Endothelial cell of umbilical vein (primary cell): ENCODE data around the gene CHN1. TPM values are rescaled to one million over a fixed set of nuclear protein-coding genes. Genes with fewer than 3 reads are reported as not detected.

Experiments
- BruUV-seq: library from RNA; stranded (reverse); fragments of 400-500 nt; replicated peaks from 2 replicates; lab custom pipeline; 2021; lab: Mats Ljungman, UMichigan
- CTCF ChIA-PET: fragments of 300-600, 350-600 bp; sonication (Branson Sonifier 250); formaldehyde crosslinking; loops from one replicate; lab custom pipeline; 2021; ENCODE audit warnings: antibody characterized with exemption, inconsistent platforms; lab: Charles Lee
- POLR2A ChIA-PET: fragments of 300-600, 350-600 bp; sonication (Branson Sonifier 250); formaldehyde crosslinking; loops from one replicate; lab custom pipeline; 2021; ENCODE audit warnings: antibody characterized with exemption, inconsistent platforms; lab: Charles Lee
- DNase-seq: peaks from one replicate; pipeline ENCODE4 v3.0.0-alpha.2; 2011; ENCODE audit warnings: low read depth, low spot score
- FAIRE-seq: peaks from 2 replicates; lab custom pipeline; 2011; peaks lifted over from hg19 to GRCh38; lab: Jason Lieb, UNC
- H2AFZ ChIP-seq: 2 replicates; pipeline ENCODE4 v1.6.0; 2012; ENCODE audit warnings: low read depth, low read length, control low read depth, inconsistent platforms
- H3K27ac ChIP-seq: 2 replicates; pipeline ENCODE4 v1.5.1; 2011; ENCODE audit warnings: low read depth, mild to moderate bottlenecking, control low read depth, low read length, moderate library complexity; ENCODE audit not compliant: insufficient read depth
- H3K27me3 ChIP-seq, 2 experiments: 2 replicates each; pipeline versions ENCODE4 v1.6.0 to v1.6.1; 2011; ENCODE audit warnings: low read length in 2 of 2, mixed read lengths in 1 of 2; ENCODE audit not compliant: control insufficient read depth in 2 of 2, insufficient read depth in 2 of 2
- H3K36me3 ChIP-seq, 2 experiments: 2 replicates in 1 of 2; 3 replicates in 1 of 2; pipeline ENCODE4 v1.5.1; 2011; ENCODE audit warnings: low read length in 2 of 2, mild to moderate bottlenecking in 1 of 2, moderate library complexity in 1 of 2; ENCODE audit not compliant: control insufficient read depth in 2 of 2, insufficient read depth in 2 of 2; ENCODE audit errors: extremely low read depth in 1 of 2
- H3K4me1 ChIP-seq: 3 replicates; pipeline ENCODE4 v1.5.1; 2011; ENCODE audit warnings: mild to moderate bottlenecking, low read length; ENCODE audit not compliant: control insufficient read depth, insufficient read depth; ENCODE audit errors: extremely low read depth
- H3K4me2 ChIP-seq: 2 replicates; pipeline ENCODE4 v1.6.1; 2011; ENCODE audit warnings: low read length, control low read depth, mixed read lengths; ENCODE audit not compliant: insufficient read depth
- H3K4me3 ChIP-seq, 3 experiments: fragments of 200-600 bp in 1 of 3; sonication (generic), shearing (Covaris generic) in 1 of 3; replicated peaks in 1 of 3; 2 replicates each; pipeline ENCODE4 v1.5.1; 2011 to 2016; ENCODE audit warnings: control low read depth in 3 of 3, low read length in 3 of 3, mild to moderate bottlenecking in 2 of 3, inconsistent platforms in 1 of 3, low read depth in 1 of 3, moderate library complexity in 1 of 3; ENCODE audit not compliant: insufficient read depth in 1 of 3
- H3K79me2 ChIP-seq: 2 replicates; pipeline ENCODE4 v1.6.0; 2012; ENCODE audit warnings: low read length, inconsistent platforms; ENCODE audit not compliant: control insufficient read depth, insufficient read depth
- H3K9ac ChIP-seq: replicated peaks from 2 replicates; pipeline ENCODE3; 2011; ENCODE audit warnings: low read length, control low read depth; ENCODE audit not compliant: insufficient read depth; ENCODE audit errors: extremely low read depth
- H3K9me1 ChIP-seq: replicated peaks from 3 replicates; pipeline ENCODE4 v1.6.0; 2011; ENCODE audit warnings: mild to moderate bottlenecking, low read length; ENCODE audit not compliant: control insufficient read depth, insufficient read depth; ENCODE audit errors: extremely low read depth
- H3K9me3 ChIP-seq: replicated peaks from 2 replicates; pipeline ENCODE4 v1.5.1; 2012; ENCODE audit warnings: low read length, inconsistent platforms; ENCODE audit not compliant: control insufficient read depth, insufficient read depth
- H4K20me1 ChIP-seq: replicated peaks from 2 replicates; pipeline ENCODE3; 2011; ENCODE audit warnings: mild to moderate bottlenecking, low read length; ENCODE audit not compliant: control insufficient read depth, insufficient read depth; ENCODE audit errors: extremely low read depth
- CTCF ChIP-seq, 2 donors: IDR thresholded peaks; 1 replicate in 1 of 2; 2 replicates in 1 of 2; pipeline ENCODE4 v1.5.1; 2011; ENCODE audit warnings: low read length in 2 of 2, mild to moderate bottlenecking in 2 of 2, moderate library complexity in 2 of 2, control low read depth in 1 of 2, inconsistent platforms in 1 of 2, low read depth in 1 of 2; ENCODE audit not compliant: insufficient read depth in 1 of 2; ENCODE audit errors: extremely low read depth in 1 of 2
- EZH2 ChIP-seq: IDR thresholded peaks from 2 replicates; pipeline ENCODE4 v1.6.1; 2012; ENCODE audit warnings: borderline replicate concordance, low read depth, mild to moderate bottlenecking, moderate library complexity, low read length, inconsistent platforms; ENCODE audit not compliant: severe bottlenecking
- FOS ChIP-seq: IDR thresholded peaks from 2 replicates; pipeline ENCODE4 v1.6.1; 2011; ENCODE audit warnings: mild to moderate bottlenecking, low read length, moderate library complexity, borderline replicate concordance; ENCODE audit not compliant: insufficient read depth
- GATA2 ChIP-seq: IDR thresholded peaks from 2 replicates; pipeline ENCODE4 v1.7.0; 2011; ENCODE audit warnings: low read depth, mild to moderate bottlenecking, moderate library complexity, mixed read lengths, low read length; ENCODE audit not compliant: insufficient read length, insufficient read depth
- JUN ChIP-seq: IDR thresholded peaks from 2 replicates; pipeline ENCODE4 v1.6.1; 2011; ENCODE audit warnings: borderline replicate concordance, low read depth; ENCODE audit not compliant: insufficient read length, insufficient read depth
- MYC ChIP-seq: IDR thresholded peaks from one replicate; pipeline ENCODE4 v1.6.1; 2011; ENCODE audit warnings: mild to moderate bottlenecking, low read depth, low read length
- POLR2A ChIP-seq: IDR thresholded peaks from 2 replicates; pipeline ENCODE4 v1.6.1; 2012; ENCODE audit warnings: low read depth, mild to moderate bottlenecking, control low read depth, low read length
- POLR2AphosphoS5 ChIP-seq: IDR thresholded peaks from 2 replicates; pipeline ENCODE4 v1.6.1; 2012; ENCODE audit warnings: low read depth, mild to moderate bottlenecking, control low read depth, low read length, moderate library complexity; ENCODE audit not compliant: insufficient read depth
- dilution Hi-C: fragments of 300-500 bp; cut with MboI; formaldehyde crosslinking; loops from one replicate; pipeline ENCODE4 v1.15.0; 2019; ENCODE audit warnings: low sequenced_read_pairs; ENCODE audit not compliant: extremely low pct_ligation_motif_present
- intact Hi-C: fragments of 100-400 bp; cut with micrococcal nuclease; formaldehyde crosslinking; loops from one replicate; pipeline ENCODE4 v1.10.0; 2022
- polyA plus RNA-seq, 4 experiments: library from polyadenylated mRNA; depleted of rRNA in 3 of 4; stranded (reverse) in 3 of 4; unstranded in 1 of 4; fragments of >200 nt; gene quantifications; 2 replicates each; pipeline versions ENCODE4 v1.2.1 to v1.2.3, GENCODE V29; 2011 to 2012; ENCODE audit warnings: missing spikeins in 1 of 4
- total RNA-seq: library from RNA; stranded (reverse); gene quantifications from 2 replicates; pipeline ENCODE4 v1.2.3, GENCODE V29; 2021
- TF ChIP-seq, protein P1 (sequence below): IDR thresholded peaks from 2 replicates; pipeline ENCODE4 v1.6.1; 2011; ENCODE audit not compliant: insufficient read depth, insufficient read length

The CHN1 gene
- total and polyA plus RNA-seq, 2 donors (not counting 3 experiments of a cell fraction or from before 2014, with no cell fraction given) = 23.3 to 24.9 TPM

- no peaks in the 10 kb centered on the region for H3K9me1 ChIP-seq
- H3K4me2 ChIP-seq = no peak overlapping the region
- DNase-seq = peak; percentile 19
- no peak for TF ChIP-seq FOS
- no peak for TF ChIP-seq JUN
- TF ChIP-seq EZH2 = no peak
- no peak for TF ChIP-seq CTCF (IDR thresholded peaks at IDR 0.05; ENCODE audit: extremely low read depth in 1 of 2, insufficient read depth in 1 of 2, low read depth in 1 of 2, low read length in 2 of 2)
- no peak for TF ChIP-seq MYC
- TF ChIP-seq GATA2 = no peak
- TF ChIP-seq POLR2A = no peak
- TF ChIP-seq, protein P1, sequence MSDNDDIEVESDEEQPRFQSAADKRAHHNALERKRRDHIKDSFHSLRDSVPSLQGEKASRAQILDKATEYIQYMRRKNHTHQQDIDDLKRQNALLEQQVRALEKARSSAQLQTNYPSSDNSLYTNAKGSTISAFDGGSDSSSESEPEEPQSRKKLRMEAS = no peak
- no peak for TF ChIP-seq POLR2AphosphoS5
- BruUV-seq = no TSS peak
- intact Hi-C loops = no loop called here
- H3K36me3 ChIP-seq = no peaks in the 10 kb centered on the region
- CTCF ChIA-PET = interaction anchor here (1.0 to 1.5 kb wide), 3 partner anchors 12 to 160 kb away, joined by 3 read pairs; no protein-coding TSS in a partner anchor
- H3K27me3 ChIP-seq = no peaks in the 10 kb centered on the region
- no peak overlapping the region for H2AFZ ChIP-seq
- dilution Hi-C loops = no loop called here
- H3K9ac ChIP-seq = no peak overlapping the region
- H3K4me1 ChIP-seq = peaks cover 6% of the 10 kb centered on the region
- H4K20me1 ChIP-seq = no peaks in the 10 kb centered on the region
- no peak overlapping the region for H3K27ac ChIP-seq
- no peak for FAIRE-seq
- POLR2A ChIA-PET = no interaction called here
- H3K4me3 ChIP-seq = no peak overlapping the region
- H3K79me2 ChIP-seq = no peaks in the 10 kb centered on the region
- H3K9me3 ChIP-seq = no peaks in the 10 kb centered on the region
Observed at GRCh38 chr2:174859563-174860169, 145.5 kb downstream of the CHN1 start.
